GM12878 (cell line): ENCODE data around the gene COL5A1. TPM values are rescaled to one million over a fixed set of nuclear protein-coding genes. Genes with fewer than 3 reads are reported as not detected.

Experiments used
- CHD4 ChIP-seq: fragments of 200-600 bp; sonication (generic); IDR thresholded peaks from 2 replicates; pipeline ENCODE4 v1.6.1; 2016; ENCODE audit warnings: mild to moderate bottlenecking
- FOS ChIP-seq: IDR thresholded peaks from 3 replicates; pipeline ENCODE4 v1.6.1; 2011; ENCODE audit warnings: borderline replicate concordance; ENCODE audit not compliant: insufficient read length; ENCODE audit errors: extremely low read depth
- FOXK2 ChIP-seq: fragments of 450-650 bp; IDR thresholded peaks from 2 replicates; pipeline ENCODE4 v1.6.1; 2017; ENCODE audit warnings: mild to moderate bottlenecking, moderate library complexity
- JUNB ChIP-seq: IDR thresholded peaks from 2 replicates; pipeline ENCODE4 v1.6.1; 2016; ENCODE audit warnings: antibody characterized with exemption, mild to moderate bottlenecking
- JUND ChIP-seq: IDR thresholded peaks from 2 replicates; pipeline ENCODE4 v1.6.1; 2012; ENCODE audit warnings: low read depth, mild to moderate bottlenecking, low read length, improper control_type of control experiment, moderate library complexity
- KAT2A ChIP-seq: conservative IDR thresholded peaks from 2 replicates; pipeline ENCODE4 v1.6.1; 2011; ENCODE audit warnings: low read depth, low read length; ENCODE audit not compliant: control insufficient read depth
- MXI1 ChIP-seq: fragments of 150-350 bp; IDR thresholded peaks from 2 replicates; pipeline ENCODE4 v1.6.1; 2011; ENCODE audit warnings: low read depth, mild to moderate bottlenecking, inconsistent platforms, low read length, improper control_type of control experiment
- MYC ChIP-seq: IDR thresholded peaks from 2 replicates; pipeline ENCODE4 v1.6.1; 2011; ENCODE audit warnings: mild to moderate bottlenecking, low read length, moderate library complexity, inconsistent platforms; ENCODE audit not compliant: insufficient read depth, insufficient replicate concordance, insufficient read length, severe bottlenecking
- NKRF ChIP-seq: fragments of 450-650 bp; conservative IDR thresholded peaks from 2 replicates; pipeline ENCODE4 v1.6.1; 2017; ENCODE audit warnings: mild to moderate bottlenecking, moderate library complexity
- NRF1 ChIP-seq: conservative IDR thresholded peaks from 2 replicates; pipeline ENCODE4 v1.6.1; 2011; ENCODE audit warnings: mild to moderate bottlenecking, low read depth, low read length, improper control_type of control experiment
- PAX8 ChIP-seq: fragments of 450-650 bp; IDR thresholded peaks from 2 replicates; pipeline ENCODE4 v1.6.1; 2017; ENCODE audit warnings: mild to moderate bottlenecking, moderate library complexity
- RCOR1 ChIP-seq: conservative IDR thresholded peaks from 2 replicates; pipeline ENCODE4 v1.6.1; 2012; ENCODE audit warnings: low read depth, low read length, improper control_type of control experiment
- SIN3A ChIP-seq: IDR thresholded peaks from 2 replicates; pipeline ENCODE4 v1.6.1; 2012; ENCODE audit warnings: low read depth, low read length, improper control_type of control experiment
- STAT3 ChIP-seq: IDR thresholded peaks from 2 replicates; pipeline ENCODE4 v1.6.1; 2011; ENCODE audit warnings: low read depth, low read length, improper control_type of control experiment
- SUPT20H ChIP-seq: IDR thresholded peaks from 2 replicates; pipeline ENCODE4 v1.6.1; 2011; ENCODE audit warnings: low read depth, mild to moderate bottlenecking, low read length, moderate library complexity, borderline replicate concordance; ENCODE audit not compliant: control insufficient read depth
- TAF1 ChIP-seq: IDR thresholded peaks from 2 replicates; pipeline ENCODE4 v1.6.1; 2011; ENCODE audit warnings: mild to moderate bottlenecking, low read depth, low read length, borderline replicate concordance
- ZBED1 ChIP-seq: IDR thresholded peaks from 2 replicates; pipeline ENCODE4 v1.6.1; 2016; ENCODE audit warnings: borderline replicate concordance
- ZBTB11 ChIP-seq: fragments of 450-650 bp; formaldehyde crosslinking; IDR thresholded peaks from 2 replicates; pipeline ENCODE4 v1.5.0; 2022; ENCODE audit warnings: mild to moderate bottlenecking, missing genetic modification characterization
- ZNF207 ChIP-seq: fragments of 450-650 bp; IDR thresholded peaks from 2 replicates; pipeline ENCODE4 v1.6.1; 2014; ENCODE audit warnings: antibody characterized with exemption, mild to moderate bottlenecking, borderline replicate concordance
- polyA plus RNA-seq, 11 experiments: library from polyadenylated mRNA; depleted of rRNA in 4 of 11; unstranded in 6 of 11; stranded (reverse) in 5 of 11; fragments of >200 nt; fragmentation: Nextera tagmentation in 4 of 11; fragmentation: Illumina TruSeq in 1 of 11; extraction: Ambion mirVana in 4 of 11; extraction: Trizol in 1 of 11; gene quantifications; 1 replicate in 1 of 11; 2 replicates in 10 of 11; pipeline versions ENCODE4 v1.2.1 to v1.2.3, GENCODE V29; 2011 to 2016; ENCODE audit warnings: inconsistent platforms in 2 of 11, missing spikeins in 2 of 11, low read depth in 1 of 11
- total RNA-seq, 4 experiments: library from RNA; depleted of rRNA in 3 of 4; stranded (reverse); fragments of >200 nt in 3 of 4; fragmentation: Illumina TruSeq in 1 of 4; extraction: Trizol in 1 of 4; gene quantifications; 2 replicates each; pipeline versions ENCODE4 v1.2.1 to v1.2.3, GENCODE V29; 2013 to 2021
- TF ChIP-seq, protein P1 (sequence below), 3 experiments: IDR thresholded peaks in 2 of 3; conservative IDR thresholded peaks in 1 of 3; 2 replicates each; pipeline ENCODE4 v1.5.1; 2011; ENCODE audit warnings: low read depth in 3 of 3, low read length in 3 of 3, mild to moderate bottlenecking in 3 of 3, control low read depth in 2 of 3, moderate library complexity in 2 of 3, inconsistent platforms in 1 of 3, mixed read lengths in 1 of 3; ENCODE audit not compliant: control insufficient read depth in 2 of 3, insufficient read depth in 1 of 3; ENCODE audit errors: extremely low read depth in 1 of 3
- TF ChIP-seq, protein P2 (sequence below): IDR thresholded peaks from 2 replicates; pipeline ENCODE4 v1.6.1; 2011; ENCODE audit warnings: borderline replicate concordance, low read depth, mild to moderate bottlenecking, moderate library complexity, low read length; ENCODE audit not compliant: insufficient read depth, poor library complexity, severe bottlenecking

Gene COL5A1
- total and polyA plus RNA-seq, 10 of the 15 experiments (the other 5 are each of a cell fraction or from before 2014, with no cell fraction given) = under 0.01 to 0.15 (median 0.13) TPM; not detected in 4

GRCh38 chr9:134858051-134858841 is 216.6 kb downstream of the COL5A1 start (continued):
- no peak for TF ChIP-seq SUPT20H
- TF ChIP-seq FOS = no peak
- TF ChIP-seq ZNF207 = no peak
- no peak for TF ChIP-seq MYC
- no peak for TF ChIP-seq NKRF
- TF ChIP-seq TAF1 = no peak; the same call in 1 of the 2 replicates
- TF ChIP-seq PAX8 = no peak
- TF ChIP-seq SIN3A = no peak
- TF ChIP-seq ZBED1 = peak; percentile 75
- TF ChIP-seq, protein P1, sequence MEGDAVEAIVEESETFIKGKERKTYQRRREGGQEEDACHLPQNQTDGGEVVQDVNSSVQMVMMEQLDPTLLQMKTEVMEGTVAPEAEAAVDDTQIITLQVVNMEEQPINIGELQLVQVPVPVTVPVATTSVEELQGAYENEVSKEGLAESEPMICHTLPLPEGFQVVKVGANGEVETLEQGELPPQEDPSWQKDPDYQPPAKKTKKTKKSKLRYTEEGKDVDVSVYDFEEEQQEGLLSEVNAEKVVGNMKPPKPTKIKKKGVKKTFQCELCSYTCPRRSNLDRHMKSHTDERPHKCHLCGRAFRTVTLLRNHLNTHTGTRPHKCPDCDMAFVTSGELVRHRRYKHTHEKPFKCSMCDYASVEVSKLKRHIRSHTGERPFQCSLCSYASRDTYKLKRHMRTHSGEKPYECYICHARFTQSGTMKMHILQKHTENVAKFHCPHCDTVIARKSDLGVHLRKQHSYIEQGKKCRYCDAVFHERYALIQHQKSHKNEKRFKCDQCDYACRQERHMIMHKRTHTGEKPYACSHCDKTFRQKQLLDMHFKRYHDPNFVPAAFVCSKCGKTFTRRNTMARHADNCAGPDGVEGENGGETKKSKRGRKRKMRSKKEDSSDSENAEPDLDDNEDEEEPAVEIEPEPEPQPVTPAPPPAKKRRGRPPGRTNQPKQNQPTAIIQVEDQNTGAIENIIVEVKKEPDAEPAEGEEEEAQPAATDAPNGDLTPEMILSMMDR (IDR thresholded peaks at IDR 0.05 in 2 of 3, conservative IDR thresholded peaks at IDR 0.05 in 1 of 3; ENCODE audit: control insufficient read depth in 2 of 3, extremely low read depth in 1 of 3, insufficient read depth in 1 of 3, low read depth in 3 of 3, low read length in 3 of 3) = peak; percentile 54 to 64 (median 57); a peak in 5 of 6 replicates
- no peak for TF ChIP-seq RCOR1
- TF ChIP-seq NRF1 = no peak
- TF ChIP-seq ZBTB11 (CRISPR knock-in tag) = no peak
- no peak for TF ChIP-seq MXI1
- TF ChIP-seq, protein P2, sequence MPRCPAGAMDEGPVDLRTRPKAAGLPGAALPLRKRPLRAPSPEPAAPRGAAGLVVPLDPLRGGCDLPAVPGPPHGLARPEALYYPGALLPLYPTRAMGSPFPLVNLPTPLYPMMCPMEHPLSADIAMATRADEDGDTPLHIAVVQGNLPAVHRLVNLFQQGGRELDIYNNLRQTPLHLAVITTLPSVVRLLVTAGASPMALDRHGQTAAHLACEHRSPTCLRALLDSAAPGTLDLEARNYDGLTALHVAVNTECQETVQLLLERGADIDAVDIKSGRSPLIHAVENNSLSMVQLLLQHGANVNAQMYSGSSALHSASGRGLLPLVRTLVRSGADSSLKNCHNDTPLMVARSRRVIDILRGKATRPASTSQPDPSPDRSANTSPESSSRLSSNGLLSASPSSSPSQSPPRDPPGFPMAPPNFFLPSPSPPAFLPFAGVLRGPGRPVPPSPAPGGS = no peak
- TF ChIP-seq JUNB = peak; percentile 99
- TF ChIP-seq JUND = peak; percentile 42; the same call in 1 of the 2 replicates
- TF ChIP-seq STAT3 = no peak
- no peak for TF ChIP-seq CHD4
- no peak for TF ChIP-seq FOXK2
- TF ChIP-seq KAT2A = no peak
